ENCODE results near the gene WEE1. TPM values are rescaled to one million over a fixed set of nuclear protein-coding genes. Genes with fewer than 3 reads are reported as not detected.

Gene WEE1
- polyA plus RNA-seq, 2 of the 4 experiments (the other 2 are of a cell fraction) = 18.6 to 41.3 TPM

DNA sequence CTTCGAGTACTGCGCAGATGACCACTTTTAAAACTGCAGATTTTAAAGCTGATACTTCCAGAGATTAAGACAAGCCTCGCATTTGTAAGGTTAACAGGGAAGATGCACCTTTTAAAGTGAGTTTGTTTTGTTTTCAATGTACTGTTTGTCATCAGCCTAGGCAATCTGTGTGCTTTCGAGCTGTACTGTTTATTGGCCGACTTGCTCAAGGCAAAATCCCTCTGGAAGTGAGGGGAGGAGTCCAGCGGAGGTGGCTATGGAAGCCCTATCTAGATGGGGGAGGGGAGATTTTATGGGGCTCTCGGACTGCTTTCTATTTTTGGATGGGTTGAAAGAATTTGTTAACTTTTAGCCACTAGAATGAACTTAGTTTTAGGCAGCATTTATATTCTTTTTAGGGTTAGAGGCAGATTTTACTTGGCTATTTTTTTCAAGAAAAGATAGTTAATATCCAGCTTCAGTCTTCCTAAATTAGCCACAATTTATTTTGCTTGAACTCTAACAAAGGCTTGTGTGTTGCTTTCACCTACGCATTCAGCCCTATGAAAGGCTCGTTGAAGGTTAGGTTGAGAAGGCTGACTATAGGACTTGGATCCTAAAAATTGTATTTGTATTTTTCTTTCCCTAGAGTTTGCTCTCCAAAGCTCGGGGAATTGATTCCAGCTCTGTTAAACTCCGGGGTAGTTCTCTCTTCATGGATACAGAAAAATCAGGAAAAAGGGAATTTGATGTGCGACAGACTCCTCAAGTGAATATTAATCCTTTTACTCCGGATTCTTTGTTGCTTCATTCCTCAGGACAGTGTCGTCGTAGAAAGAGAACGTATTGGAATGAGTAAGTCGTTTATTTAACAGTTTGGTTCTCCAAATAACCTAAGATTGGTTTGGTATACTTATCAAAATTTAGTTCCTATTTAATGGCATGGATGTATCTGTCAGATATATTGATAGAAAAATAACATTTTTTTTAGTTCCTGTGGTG is 2.1 kb downstream of the WEE1 start:
- DNase-seq (ENCODE audit: low read depth in 1 of 2, low spot score in 1 of 2) (peak; percentile 75 to 84), FAIRE-seq (no peak), ATAC-seq (peak in 1 of 2 experiments; percentile 42; a peak in 3 of 6 replicates)
- H3K9me3 ChIP-seq = no peaks in the 10 kb centered on the region
- WGBS (ENCODE audit: missing lambda C conversion rate) = 2% methylated on average over 17 of the region's 17 CpGs
- CTCF ChIA-PET = interaction anchor here (0.9 to 5.9 kb wide), 5 partner anchors 12 to 173 kb away, joined by 3 to 38 read pairs (median 5); no protein-coding TSS in a partner anchor
- peak overlapping the region; percentile 83 for H3K4me2 ChIP-seq
- POLR2A ChIA-PET = interaction anchor here (0.7 to 3.7 kb wide), 6 partner anchors 10 to 729 kb away, joined by 3 to 33 read pairs (median 4); partner anchors contain the start of genes ADM and ZNF143
- H3K4me3 ChIP-seq = peak overlapping the region; percentile 89
- peaks cover 38% of the 10 kb centered on the region for H3K4me1 ChIP-seq
- peak overlapping the region; percentile 93 to 95 for H3K27ac ChIP-seq
- TF ChIP-seq RAD21 (conservative IDR thresholded peaks at IDR 0.05 in 1 of 2, IDR thresholded peaks at IDR 0.05 in 1 of 2) (0 out of 5 replicates have a peak, but pooled peaks of 1 of the 2 experiments have one; percentile 13), ZFP36 (IDR thresholded peaks at IDR 0.05; ENCODE audit: borderline replicate concordance, partially characterized antibody) (no peak), PHF8 (IDR thresholded peaks at IDR 0.05; ENCODE audit: borderline replicate concordance, low read depth) (no peak), HOXA7 (CRISPR knock-in tag; IDR thresholded peaks at IDR 0.05) (no peak), MAFK (IDR thresholded peaks at IDR 0.05; ENCODE audit: partially characterized antibody) (no peak), JUN (IDR thresholded peaks at IDR 0.05) (no peak), EP300 (IDR thresholded peaks at IDR 0.05) (no peak), POLR2AphosphoS2 (conservative IDR thresholded peaks at IDR 0.05; ENCODE audit: low read length) (no peak), HOXB13 (CRISPR knock-in tag; IDR thresholded peaks at IDR 0.05; ENCODE audit: low read depth) (no peak), FOSL2 (IDR thresholded peaks at IDR 0.05) (no peak), FOSL2 (CRISPR knock-in tag; IDR thresholded peaks at IDR 0.05) (no peak)
- TF ChIP-seq, protein P1, sequence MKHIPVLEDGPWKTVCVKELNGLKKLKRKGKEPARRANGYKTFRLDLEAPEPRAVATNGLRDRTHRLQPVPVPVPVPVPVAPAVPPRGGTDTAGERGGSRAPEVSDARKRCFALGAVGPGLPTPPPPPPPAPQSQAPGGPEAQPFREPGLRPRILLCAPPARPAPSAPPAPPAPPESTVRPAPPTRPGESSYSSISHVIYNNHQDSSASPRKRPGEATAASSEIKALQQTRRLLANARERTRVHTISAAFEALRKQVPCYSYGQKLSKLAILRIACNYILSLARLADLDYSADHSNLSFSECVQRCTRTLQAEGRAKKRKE (CRISPR knock-in tag; IDR thresholded peaks at IDR 0.05; ENCODE audit: low read depth) = no peak
- TF ChIP-seq, protein P2, sequence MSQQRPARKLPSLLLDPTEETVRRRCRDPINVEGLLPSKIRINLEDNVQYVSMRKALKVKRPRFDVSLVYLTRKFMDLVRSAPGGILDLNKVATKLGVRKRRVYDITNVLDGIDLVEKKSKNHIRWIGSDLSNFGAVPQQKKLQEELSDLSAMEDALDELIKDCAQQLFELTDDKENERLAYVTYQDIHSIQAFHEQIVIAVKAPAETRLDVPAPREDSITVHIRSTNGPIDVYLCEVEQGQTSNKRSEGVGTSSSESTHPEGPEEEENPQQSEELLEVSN (IDR thresholded peaks at IDR 0.05; ENCODE audit: borderline replicate concordance, low read depth) = 0 out of 2 replicates have a peak, but pooled peaks have one; percentile 10

DNA sequence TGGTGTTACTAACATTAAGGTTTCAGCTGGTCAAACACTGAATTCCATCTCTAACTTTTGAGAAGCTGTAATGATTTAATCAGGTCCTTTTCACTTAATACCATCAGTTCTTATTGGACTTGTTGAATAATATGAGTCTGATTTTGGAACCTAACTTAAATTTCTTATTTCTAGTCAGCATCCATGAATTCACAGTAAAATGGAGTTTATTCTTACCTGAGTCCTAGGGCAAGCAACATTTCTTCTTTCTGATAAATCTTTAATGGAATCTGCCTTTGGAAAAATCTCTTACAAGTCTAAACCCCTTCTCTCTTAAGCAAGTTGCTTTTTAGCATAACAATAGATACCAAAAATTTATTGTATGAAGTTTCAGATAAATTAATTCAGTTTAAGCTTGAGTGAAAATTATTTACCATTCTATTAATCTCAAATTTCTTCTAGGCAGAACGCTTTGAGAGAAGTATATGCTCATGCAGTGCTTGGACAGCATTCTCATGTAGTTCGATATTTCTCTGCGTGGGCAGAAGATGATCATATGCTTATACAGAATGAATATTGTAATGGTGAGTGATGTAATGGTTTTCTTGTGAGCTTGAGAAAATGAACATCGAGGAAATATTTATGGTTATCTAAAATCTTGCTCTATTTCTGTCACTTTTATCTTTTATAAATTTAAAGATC is 3.4 kb downstream of the WEE1 start:
- 40% methylated on average over 4 of the region's 4 CpGs for WGBS (ENCODE audit: missing lambda C conversion rate)
- Histone ChIP-seq H3K27ac (peak overlapping the region; percentile 46 to 93; a peak in 4 of 6 replicates), H3K4me3 (peak overlapping the region; percentile 89)
- TF ChIP-seq MAZ (IDR thresholded peaks at IDR 0.05; ENCODE audit: borderline replicate concordance, low read depth, low read length) (no peak), SMC3 (IDR thresholded peaks at IDR 0.05) (no peak), FOSL2 (IDR thresholded peaks at IDR 0.05) (no peak), FOSL2 (CRISPR knock-in tag; IDR thresholded peaks at IDR 0.05) (no peak), FOXS1 (CRISPR knock-in tag; IDR thresholded peaks at IDR 0.05) (no peak), ZFP36 (IDR thresholded peaks at IDR 0.05; ENCODE audit: borderline replicate concordance, partially characterized antibody) (no peak), RAD21 (conservative IDR thresholded peaks at IDR 0.05 in 1 of 2, IDR thresholded peaks at IDR 0.05 in 1 of 2) (no peak), POLR2A (IDR thresholded peaks at IDR 0.05; ENCODE audit: low read length) (no peak), HOXB5 (CRISPR knock-in tag; IDR thresholded peaks at IDR 0.05) (no peak)
- TF ChIP-seq, protein P3, sequence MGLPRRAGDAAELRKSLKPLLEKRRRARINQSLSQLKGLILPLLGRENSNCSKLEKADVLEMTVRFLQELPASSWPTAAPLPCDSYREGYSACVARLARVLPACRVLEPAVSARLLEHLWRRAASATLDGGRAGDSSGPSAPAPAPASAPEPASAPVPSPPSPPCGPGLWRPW (IDR thresholded peaks at IDR 0.05) = no peak
- TF ChIP-seq, protein P4, sequence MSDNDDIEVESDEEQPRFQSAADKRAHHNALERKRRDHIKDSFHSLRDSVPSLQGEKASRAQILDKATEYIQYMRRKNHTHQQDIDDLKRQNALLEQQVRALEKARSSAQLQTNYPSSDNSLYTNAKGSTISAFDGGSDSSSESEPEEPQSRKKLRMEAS (IDR thresholded peaks at IDR 0.05) = no peak
- TF ChIP-seq, protein P5, sequence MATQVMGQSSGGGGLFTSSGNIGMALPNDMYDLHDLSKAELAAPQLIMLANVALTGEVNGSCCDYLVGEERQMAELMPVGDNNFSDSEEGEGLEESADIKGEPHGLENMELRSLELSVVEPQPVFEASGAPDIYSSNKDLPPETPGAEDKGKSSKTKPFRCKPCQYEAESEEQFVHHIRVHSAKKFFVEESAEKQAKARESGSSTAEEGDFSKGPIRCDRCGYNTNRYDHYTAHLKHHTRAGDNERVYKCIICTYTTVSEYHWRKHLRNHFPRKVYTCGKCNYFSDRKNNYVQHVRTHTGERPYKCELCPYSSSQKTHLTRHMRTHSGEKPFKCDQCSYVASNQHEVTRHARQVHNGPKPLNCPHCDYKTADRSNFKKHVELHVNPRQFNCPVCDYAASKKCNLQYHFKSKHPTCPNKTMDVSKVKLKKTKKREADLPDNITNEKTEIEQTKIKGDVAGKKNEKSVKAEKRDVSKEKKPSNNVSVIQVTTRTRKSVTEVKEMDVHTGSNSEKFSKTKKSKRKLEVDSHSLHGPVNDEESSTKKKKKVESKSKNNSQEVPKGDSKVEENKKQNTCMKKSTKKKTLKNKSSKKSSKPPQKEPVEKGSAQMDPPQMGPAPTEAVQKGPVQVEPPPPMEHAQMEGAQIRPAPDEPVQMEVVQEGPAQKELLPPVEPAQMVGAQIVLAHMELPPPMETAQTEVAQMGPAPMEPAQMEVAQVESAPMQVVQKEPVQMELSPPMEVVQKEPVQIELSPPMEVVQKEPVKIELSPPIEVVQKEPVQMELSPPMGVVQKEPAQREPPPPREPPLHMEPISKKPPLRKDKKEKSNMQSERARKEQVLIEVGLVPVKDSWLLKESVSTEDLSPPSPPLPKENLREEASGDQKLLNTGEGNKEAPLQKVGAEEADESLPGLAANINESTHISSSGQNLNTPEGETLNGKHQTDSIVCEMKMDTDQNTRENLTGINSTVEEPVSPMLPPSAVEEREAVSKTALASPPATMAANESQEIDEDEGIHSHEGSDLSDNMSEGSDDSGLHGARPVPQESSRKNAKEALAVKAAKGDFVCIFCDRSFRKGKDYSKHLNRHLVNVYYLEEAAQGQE (IDR thresholded peaks at IDR 0.05) = no peak
- TF ChIP-seq, protein P6, sequence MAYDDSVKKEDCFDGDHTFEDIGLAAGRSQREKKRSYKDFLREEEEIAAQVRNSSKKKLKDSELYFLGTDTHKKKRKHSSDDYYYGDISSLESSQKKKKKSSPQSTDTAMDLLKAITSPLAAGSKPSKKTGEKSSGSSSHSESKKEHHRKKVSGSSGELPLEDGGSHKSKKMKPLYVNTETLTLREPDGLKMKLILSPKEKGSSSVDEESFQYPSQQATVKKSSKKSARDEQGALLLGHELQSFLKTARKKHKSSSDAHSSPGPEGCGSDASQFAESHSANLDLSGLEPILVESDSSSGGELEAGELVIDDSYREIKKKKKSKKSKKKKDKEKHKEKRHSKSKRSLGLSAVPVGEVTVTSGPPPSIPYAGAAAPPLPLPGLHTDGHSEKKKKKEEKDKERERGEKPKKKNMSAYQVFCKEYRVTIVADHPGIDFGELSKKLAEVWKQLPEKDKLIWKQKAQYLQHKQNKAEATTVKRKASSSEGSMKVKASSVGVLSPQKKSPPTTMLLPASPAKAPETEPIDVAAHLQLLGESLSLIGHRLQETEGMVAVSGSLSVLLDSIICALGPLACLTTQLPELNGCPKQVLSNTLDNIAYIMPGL (CRISPR knock-in tag; IDR thresholded peaks at IDR 0.05; ENCODE audit: borderline replicate concordance) = no peak
- TF ChIP-seq, protein P7, sequence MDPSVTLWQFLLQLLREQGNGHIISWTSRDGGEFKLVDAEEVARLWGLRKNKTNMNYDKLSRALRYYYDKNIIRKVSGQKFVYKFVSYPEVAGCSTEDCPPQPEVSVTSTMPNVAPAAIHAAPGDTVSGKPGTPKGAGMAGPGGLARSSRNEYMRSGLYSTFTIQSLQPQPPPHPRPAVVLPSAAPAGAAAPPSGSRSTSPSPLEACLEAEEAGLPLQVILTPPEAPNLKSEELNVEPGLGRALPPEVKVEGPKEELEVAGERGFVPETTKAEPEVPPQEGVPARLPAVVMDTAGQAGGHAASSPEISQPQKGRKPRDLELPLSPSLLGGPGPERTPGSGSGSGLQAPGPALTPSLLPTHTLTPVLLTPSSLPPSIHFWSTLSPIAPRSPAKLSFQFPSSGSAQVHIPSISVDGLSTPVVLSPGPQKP (IDR thresholded peaks at IDR 0.05; ENCODE audit: low read depth, low read length) = no peak

More for the DNA sequence above, 3.4 kb downstream of the WEE1 start:
- Histone ChIP-seq H3K9me3 (no peaks in the 10 kb centered on the region), H3K4me1 (peaks cover 28% of the 10 kb centered on the region), H3K4me2 (peak overlapping the region; percentile 83)
- ChIA-PET POLR2A (interaction anchor here (0.7 to 3.3 kb wide), 3 partner anchors 11 to 728 kb away, joined by 3 to 21 read pairs (median 4); partner anchors contain the start of genes ADM and ZNF143), CTCF (interaction anchor here (0.6 to 5.9 kb wide), 7 partner anchors 8 to 172 kb away, joined by 3 to 38 read pairs (median 3); no protein-coding TSS in a partner anchor)
- ATAC-seq (no peak), DNase-seq (ENCODE audit: low read depth in 1 of 2, low spot score in 1 of 2) (no peak), FAIRE-seq (no peak)
